Activated CD8-positive, alpha-beta memory T cell treated with anti-CD3 and anti-CD28 coated beads, Interleukin-2, amount 10 ng/mL, durations not matched to agents 7 days and 5 days (primary cell): ENCODE results near the gene TBC1D22B. TPM values are rescaled to one million over a fixed set of nuclear protein-coding genes. Genes with fewer than 3 reads are reported as not detected.

Experiments
- ATAC-seq: fragments of 150-1000 bp; cut with Tn5 transposase; one replicate; pipeline ENCODE4 v1.10.0; 2021; ENCODE audit warnings: moderate library complexity
- CTCF ChIA-PET: fragments of 350-600 bp; sonication (Branson Sonifier 250); formaldehyde crosslinking; loops from one replicate; lab custom pipeline; 2021; ENCODE audit warnings: antibody characterized with exemption; lab: Charles Lee
- DNase-seq: peaks from one replicate; pipeline ENCODE4 v3.0.0-alpha.2; 2020
- H3K27ac Mint-ChIP-seq: one replicate; pipeline ENCODE4 v1.8.0; 2021; ENCODE audit warnings: mild to moderate bottlenecking, mixed read lengths
- H3K27me3 Mint-ChIP-seq: one replicate; pipeline ENCODE4 v1.8.0; 2021; ENCODE audit warnings: mixed read lengths
- H3K36me3 Mint-ChIP-seq: one replicate; pipeline ENCODE4 v1.8.0; 2021; ENCODE audit warnings: mild to moderate bottlenecking, mixed read lengths
- H3K4me1 Mint-ChIP-seq: one replicate; pipeline ENCODE4 v1.8.0; 2021; ENCODE audit warnings: mixed read lengths
- H3K4me3 Mint-ChIP-seq: one replicate; pipeline ENCODE4 v1.8.0; 2021; ENCODE audit warnings: mild to moderate bottlenecking, moderate library complexity, mixed read lengths
- H3K9me3 Mint-ChIP-seq: one replicate; pipeline ENCODE4 v1.8.0; 2022; ENCODE audit warnings: low read depth, mixed read lengths
- total RNA-seq, 2 experiments: library from RNA; stranded (reverse); gene quantifications; one replicate each; pipeline ENCODE4 v1.2.3, GENCODE V29; 2021

The TBC1D22B gene
- total RNA-seq, 2 experiments from 2014 or later = 17.3 to 17.9 TPM

DNA sequence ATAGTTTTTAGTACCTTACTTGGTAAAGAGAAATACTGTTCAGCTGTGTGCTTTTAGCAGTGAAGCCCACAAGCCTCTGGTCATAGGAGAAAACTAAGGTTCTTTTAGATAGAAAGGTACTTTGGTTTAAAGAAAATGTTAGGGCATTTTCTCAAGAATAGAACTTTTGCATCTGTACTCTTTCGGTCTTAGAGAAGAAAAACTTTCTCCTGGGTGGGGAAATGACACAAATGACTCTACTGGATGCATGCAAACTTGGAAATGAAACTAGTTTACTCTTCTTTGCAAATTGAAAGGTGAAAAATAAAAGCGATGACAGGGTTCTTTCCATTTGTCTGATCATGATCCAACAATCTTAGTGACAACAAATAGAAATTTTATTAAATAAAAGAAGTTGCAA, 2.5 kb downstream of the TBC1D22B start:
- H3K36me3 Mint-ChIP-seq = peaks cover 27% of the 10 kb centered on the region
- ATAC-seq (no peak), DNase-seq (no peak)
- H3K27me3 Mint-ChIP-seq = no peaks in the 10 kb centered on the region
- H3K9me3 Mint-ChIP-seq = no peaks in the 10 kb centered on the region
- CTCF ChIA-PET = interaction anchor here (1.5 kb wide), 1 partner anchor 14 kb away, joined by 5 read pairs; no protein-coding TSS in a partner anchor
- H3K4me1 Mint-ChIP-seq = peaks cover 57% of the 10 kb centered on the region
- peak overlapping the region; percentile 98 for H3K27ac Mint-ChIP-seq
- peak overlapping the region; percentile 82 for H3K4me3 Mint-ChIP-seq

DNA sequence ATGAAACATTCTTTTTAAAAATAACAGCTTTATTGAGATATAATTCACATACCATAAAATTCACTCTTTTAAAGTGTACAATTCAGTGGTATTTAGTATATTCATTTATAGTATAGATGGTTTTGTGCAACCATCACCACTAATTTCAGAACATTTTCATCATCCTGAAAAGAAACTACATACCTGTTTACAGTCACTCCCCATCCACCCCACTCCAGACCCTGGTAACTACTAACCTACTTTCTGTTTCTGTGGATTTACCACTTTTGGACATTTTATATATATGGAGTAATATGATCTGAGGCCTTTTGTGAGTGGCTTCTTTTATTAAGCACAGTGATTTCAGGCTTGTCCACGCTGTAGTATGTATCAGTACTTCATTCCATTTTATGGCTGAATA, 2.9 kb downstream of the TBC1D22B start:
- DNase-seq (no peak), ATAC-seq (no peak)
- H3K36me3 Mint-ChIP-seq = peaks cover 27% of the 10 kb centered on the region
- CTCF ChIA-PET = interaction anchor here (1.5 kb wide), 1 partner anchor 15 kb away, joined by 5 read pairs; no protein-coding TSS in a partner anchor
- H3K4me3 Mint-ChIP-seq = peak overlapping the region; percentile 31
- peaks cover 61% of the 10 kb centered on the region for H3K4me1 Mint-ChIP-seq
- no peaks in the 10 kb centered on the region for H3K27me3 Mint-ChIP-seq
- no peaks in the 10 kb centered on the region for H3K9me3 Mint-ChIP-seq
- peak overlapping the region; percentile 77 for H3K27ac Mint-ChIP-seq

DNA sequence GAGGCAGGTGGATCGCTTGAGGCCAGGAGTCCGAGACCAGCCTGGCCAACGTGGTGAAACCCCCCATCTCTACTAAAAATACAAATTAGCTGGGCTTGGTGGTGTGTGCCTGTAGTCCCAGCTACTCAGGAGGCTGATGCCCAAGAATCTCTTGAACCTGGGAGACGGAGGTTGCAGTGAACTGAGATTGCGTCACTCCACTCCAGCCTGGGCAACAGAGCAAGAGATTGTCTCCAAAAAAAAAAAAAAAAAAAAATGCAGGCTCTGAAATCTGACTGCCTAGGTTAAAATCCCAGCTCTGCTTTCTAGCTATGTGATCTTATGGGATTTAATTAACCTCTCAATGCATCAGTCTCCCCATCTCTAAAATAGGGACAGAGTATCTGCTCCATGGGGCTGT, 3.6 kb downstream of the TBC1D22B start:
- peaks cover 27% of the 10 kb centered on the region for H3K36me3 Mint-ChIP-seq
- peak overlapping the region; percentile 77 for H3K27ac Mint-ChIP-seq

DNA sequence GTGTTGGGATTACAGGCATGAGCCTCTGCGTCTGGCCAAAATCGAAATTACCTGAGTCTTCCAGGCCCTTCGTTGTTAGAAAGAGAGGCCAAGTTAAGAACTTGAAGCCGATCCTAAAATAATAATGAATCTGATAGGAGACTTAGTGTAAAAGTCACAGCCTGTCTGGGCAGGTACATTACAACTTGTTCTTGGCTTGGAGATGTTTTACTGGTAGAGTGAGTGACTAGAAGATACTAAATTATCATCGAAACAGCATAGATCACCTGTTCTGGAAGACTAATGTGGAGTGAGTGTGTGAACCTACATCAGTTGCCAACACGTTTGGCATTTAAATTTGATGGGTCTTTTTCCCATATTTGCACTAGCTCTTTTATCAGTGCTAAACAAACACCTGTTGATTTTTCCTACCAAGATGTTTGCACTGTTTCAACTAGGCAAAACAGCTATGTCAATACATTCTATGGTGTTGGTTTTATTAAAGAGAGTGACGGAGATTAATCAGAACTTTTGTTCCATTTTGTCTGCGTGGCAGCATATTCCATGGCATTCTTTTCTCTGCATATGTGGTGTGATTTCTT, 5.0 kb downstream of the TBC1D22B start:
- H3K27ac Mint-ChIP-seq = no peak overlapping the region
- peaks cover 55% of the 10 kb centered on the region for H3K4me1 Mint-ChIP-seq
- no peaks in the 10 kb centered on the region for H3K9me3 Mint-ChIP-seq
- ATAC-seq = no peak
- H3K4me3 Mint-ChIP-seq = no peak overlapping the region
- H3K27me3 Mint-ChIP-seq = no peaks in the 10 kb centered on the region
- CTCF ChIA-PET = interaction anchor here (0.6 to 2.3 kb wide), 5 partner anchors 11 to 58 kb away, joined by 3 to 5 read pairs (median 3); no protein-coding TSS in a partner anchor
- peaks cover 28% of the 10 kb centered on the region for H3K36me3 Mint-ChIP-seq
- DNase-seq = no peak

More for the DNA sequence above, 3.6 kb downstream of the TBC1D22B start:
- Mint-ChIP-seq H3K4me1 (peaks cover 64% of the 10 kb centered on the region), H3K4me3 (no peak overlapping the region), H3K27me3 (no peaks in the 10 kb centered on the region), H3K9me3 (no peaks in the 10 kb centered on the region)
- CTCF ChIA-PET = interaction anchor here (0.7 to 2.3 kb wide), 8 partner anchors 12 to 263 kb away, joined by 3 to 8 read pairs (median 3); no protein-coding TSS in a partner anchor
- no peak for DNase-seq
- no peak for ATAC-seq

DNA sequence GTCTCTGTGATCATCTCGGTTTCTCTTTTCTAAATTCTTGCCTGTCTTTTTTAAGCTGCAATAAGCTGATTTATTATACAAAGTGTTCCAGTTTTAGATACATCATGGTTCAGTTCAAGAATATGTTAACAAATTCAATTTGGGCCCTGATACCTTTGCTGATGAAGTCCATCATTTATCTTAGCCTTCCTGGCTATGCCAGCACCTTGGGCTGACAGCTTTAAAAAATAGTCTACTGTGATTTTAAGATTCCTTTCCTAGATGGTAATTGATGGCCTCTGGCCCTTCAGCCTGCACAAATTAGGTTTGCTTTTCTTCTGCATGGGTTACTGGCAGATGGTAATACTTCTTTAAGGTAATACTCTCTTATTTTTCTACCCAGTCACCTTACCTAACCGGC, 7.4 kb downstream of the TBC1D22B start:
- no peaks in the 10 kb centered on the region for H3K9me3 Mint-ChIP-seq
- peaks cover 44% of the 10 kb centered on the region for H3K36me3 Mint-ChIP-seq
- peaks cover 44% of the 10 kb centered on the region for H3K4me1 Mint-ChIP-seq
- no peak overlapping the region for H3K4me3 Mint-ChIP-seq
- H3K27ac Mint-ChIP-seq = no peak overlapping the region
- ATAC-seq (no peak), DNase-seq (no peak)
- CTCF ChIA-PET = interaction anchor here (1.2 to 2.2 kb wide), 3 partner anchors 8 to 247 kb away, joined by 3 to 9 read pairs (median 6); no protein-coding TSS in a partner anchor
- H3K27me3 Mint-ChIP-seq = no peaks in the 10 kb centered on the region

DNA sequence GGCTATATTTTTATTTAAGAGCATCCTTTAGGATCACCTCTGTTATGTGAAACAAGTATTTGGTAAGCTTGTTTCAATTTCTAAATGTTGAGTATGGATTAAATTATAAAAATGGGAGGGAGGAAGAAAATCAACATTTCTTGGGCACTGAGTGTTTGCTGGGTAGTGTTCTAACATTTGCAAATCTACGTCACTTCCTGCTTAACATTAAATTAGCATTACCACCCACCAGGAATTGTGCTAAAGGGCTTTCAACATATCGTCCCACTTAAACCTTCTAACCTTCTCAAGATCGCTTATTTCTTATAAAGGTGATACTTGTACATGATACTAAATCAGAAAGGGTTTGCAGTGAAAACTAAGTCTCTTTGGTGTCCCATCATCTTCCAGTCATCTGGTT, 8.3 kb downstream of the TBC1D22B start:
- no peaks in the 10 kb centered on the region for H3K27me3 Mint-ChIP-seq
- H3K27ac Mint-ChIP-seq = no peak overlapping the region
- H3K9me3 Mint-ChIP-seq = no peaks in the 10 kb centered on the region
- ATAC-seq (no peak), DNase-seq (no peak)
- no peak overlapping the region for H3K4me3 Mint-ChIP-seq
- peaks cover 41% of the 10 kb centered on the region for H3K4me1 Mint-ChIP-seq
- peaks cover 46% of the 10 kb centered on the region for H3K36me3 Mint-ChIP-seq
- CTCF ChIA-PET = interaction anchor here (0.7 to 2.2 kb wide), 2 partner anchors 49 to 248 kb away, joined by 3 to 6 read pairs; no protein-coding TSS in a partner anchor

DNA sequence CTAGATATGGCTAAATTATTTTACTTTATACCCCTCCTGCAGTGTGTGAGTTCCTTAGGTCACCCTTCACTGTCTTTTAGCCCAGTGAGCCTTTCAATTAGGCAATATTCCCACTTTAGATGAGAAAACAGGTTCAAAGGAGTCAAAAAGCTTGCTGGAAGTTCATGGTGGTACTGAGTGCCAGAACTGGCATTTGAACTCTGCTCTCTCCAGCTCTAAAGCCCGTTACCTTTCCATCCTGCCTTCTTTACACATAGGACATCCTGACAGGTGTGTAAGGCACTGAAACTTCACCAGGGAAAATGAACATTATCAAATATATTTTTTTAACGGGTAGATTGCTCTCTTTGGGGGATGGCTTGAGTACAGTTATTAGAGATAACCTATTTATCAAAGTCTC, 11.5 kb downstream of the TBC1D22B start:
- Mint-ChIP-seq H3K9me3 (no peaks in the 10 kb centered on the region), H3K4me3 (no peak overlapping the region), H3K27ac (no peak overlapping the region), H3K4me1 (peaks cover 42% of the 10 kb centered on the region), H3K36me3 (peaks cover 40% of the 10 kb centered on the region), H3K27me3 (no peaks in the 10 kb centered on the region)
- CTCF ChIA-PET = no interaction called here
- ATAC-seq = no peak
- no peak for DNase-seq

DNA sequence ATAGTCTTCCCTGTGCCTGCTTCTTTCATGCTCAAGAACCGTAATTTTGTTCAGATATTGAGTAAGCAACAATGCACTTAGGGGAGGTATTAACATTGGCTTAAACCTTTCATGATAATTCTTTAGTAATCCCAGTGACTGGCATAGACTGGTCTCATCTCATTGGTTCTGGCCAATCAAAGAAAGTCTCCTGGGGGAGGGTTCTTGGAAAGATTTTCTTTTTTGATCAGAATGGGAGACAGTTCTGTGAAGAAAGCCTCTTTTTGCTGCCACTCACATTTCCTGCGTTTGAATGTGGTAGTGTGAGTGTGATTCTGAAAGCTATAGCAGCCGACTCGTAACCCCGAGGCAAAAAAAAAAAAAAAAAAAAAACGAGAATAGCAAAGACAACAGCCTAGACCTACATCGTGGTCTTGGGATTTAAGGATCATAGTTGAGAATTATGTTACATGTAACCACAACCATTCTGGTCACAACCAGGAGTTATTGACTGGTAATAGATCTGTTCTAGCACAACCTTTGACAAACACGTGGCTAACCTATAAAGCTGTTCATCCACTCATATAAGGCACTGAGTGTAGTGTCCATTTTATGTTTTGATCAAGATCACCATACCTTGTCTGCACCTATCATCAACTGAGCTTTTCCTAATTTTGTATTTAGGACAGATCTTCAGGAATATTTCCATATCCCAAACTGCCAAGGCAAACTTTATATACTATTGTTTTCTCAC, 15.4 kb downstream of the TBC1D22B start:
- Mint-ChIP-seq H3K9me3 (no peaks in the 10 kb centered on the region), H3K27ac (peak overlapping the region; percentile 81), H3K36me3 (peaks cover 46% of the 10 kb centered on the region), H3K4me3 (peak overlapping the region; percentile 58), H3K4me1 (peaks cover 62% of the 10 kb centered on the region), H3K27me3 (no peaks in the 10 kb centered on the region)
- CTCF ChIA-PET = interaction anchor here (0.7 to 2.5 kb wide), 11 partner anchors 8 to 341 kb away, joined by 3 to 9 read pairs (median 4); no protein-coding TSS in a partner anchor
- ATAC-seq (peak; percentile 79), DNase-seq (peak; percentile 47)

DNA sequence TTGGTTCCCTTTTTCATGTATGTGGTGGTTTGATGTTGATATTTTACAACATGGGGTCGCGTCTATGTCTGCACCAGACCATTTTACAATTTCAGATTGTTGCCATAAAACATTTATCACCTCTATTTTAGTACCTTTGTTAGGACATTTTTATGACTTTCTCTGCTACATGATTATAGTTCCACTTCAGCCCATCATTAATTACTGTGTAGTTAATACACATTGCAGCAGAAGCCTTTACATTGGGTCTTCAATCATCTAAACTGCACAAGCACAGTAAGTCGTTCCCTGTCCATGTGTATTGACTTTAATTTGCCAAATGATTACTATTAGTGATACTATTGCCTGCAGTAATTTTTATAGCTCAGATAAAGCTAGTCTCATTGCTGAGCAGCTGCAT, 16.1 kb downstream of the TBC1D22B start:
- DNase-seq = no peak
- no peak for ATAC-seq
- peak overlapping the region; percentile 58 for H3K4me3 Mint-ChIP-seq
- peaks cover 42% of the 10 kb centered on the region for H3K36me3 Mint-ChIP-seq
- H3K27me3 Mint-ChIP-seq = no peaks in the 10 kb centered on the region
- H3K27ac Mint-ChIP-seq = peak overlapping the region; percentile 81
- CTCF ChIA-PET = interaction anchor here (0.7 to 2.5 kb wide), 8 partner anchors 9 to 255 kb away, joined by 3 to 9 read pairs (median 4); no protein-coding TSS in a partner anchor
- H3K4me1 Mint-ChIP-seq = peaks cover 65% of the 10 kb centered on the region
- no peaks in the 10 kb centered on the region for H3K9me3 Mint-ChIP-seq

DNA sequence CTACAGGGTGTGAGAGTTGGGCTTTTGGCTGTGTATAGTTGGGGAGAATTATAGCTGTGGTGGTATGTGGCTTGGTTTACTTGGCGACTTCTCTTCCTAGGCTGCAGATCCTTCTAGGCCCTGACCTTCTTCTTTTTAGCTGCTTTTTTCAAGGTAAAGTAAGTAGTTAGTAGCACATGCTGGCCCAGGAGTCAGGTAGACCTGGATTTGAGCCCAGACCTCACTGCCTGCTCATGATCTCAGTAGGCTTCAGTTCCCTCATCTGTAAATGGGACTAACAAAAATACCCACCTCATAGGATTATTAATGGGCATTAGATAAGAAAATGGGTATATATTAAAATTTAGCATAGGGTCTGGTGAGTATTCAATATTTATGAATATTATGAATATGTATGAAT, 17.8 kb downstream of the TBC1D22B start:
- no peak for DNase-seq
- Mint-ChIP-seq H3K4me3 (no peak overlapping the region), H3K4me1 (peaks cover 74% of the 10 kb centered on the region), H3K36me3 (peaks cover 42% of the 10 kb centered on the region), H3K9me3 (no peaks in the 10 kb centered on the region), H3K27me3 (no peaks in the 10 kb centered on the region), H3K27ac (no peak overlapping the region)
- CTCF ChIA-PET = interaction anchor here (1.1 to 1.8 kb wide), 5 partner anchors 11 to 52 kb away, joined by 3 to 7 read pairs (median 3); no protein-coding TSS in a partner anchor
- no peak for ATAC-seq

DNA sequence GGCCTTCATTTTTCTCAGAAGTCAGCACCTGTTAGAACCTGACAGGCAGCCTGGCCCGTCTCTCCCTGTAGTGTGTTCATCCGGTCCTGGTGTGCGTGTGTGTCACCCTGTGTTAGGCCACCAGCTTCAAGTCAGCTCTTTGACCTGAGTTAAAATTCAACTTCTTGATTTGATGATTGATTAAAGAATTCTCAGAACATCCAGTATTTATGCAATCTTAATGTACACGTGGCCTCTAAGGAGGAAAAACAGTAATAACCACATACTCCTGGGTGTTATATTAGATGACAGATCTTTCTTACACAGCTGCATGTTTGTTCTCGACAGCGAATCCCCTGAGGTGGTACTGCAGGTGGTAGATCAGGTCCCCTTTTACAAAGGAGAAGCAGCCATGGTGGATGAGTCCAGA, 19.4 kb downstream of the TBC1D22B start:
- no peak overlapping the region for H3K4me3 Mint-ChIP-seq
- no peaks in the 10 kb centered on the region for H3K9me3 Mint-ChIP-seq
- CTCF ChIA-PET = interaction anchor here (0.7 to 1.8 kb wide), 3 partner anchors 38 to 286 kb away, joined by 3 to 7 read pairs (median 4); no protein-coding TSS in a partner anchor
- no peak for DNase-seq
- no peak for ATAC-seq
- H3K27ac Mint-ChIP-seq = no peak overlapping the region
- no peaks in the 10 kb centered on the region for H3K27me3 Mint-ChIP-seq
- H3K36me3 Mint-ChIP-seq = peaks cover 33% of the 10 kb centered on the region
- H3K4me1 Mint-ChIP-seq = peaks cover 72% of the 10 kb centered on the region

DNA sequence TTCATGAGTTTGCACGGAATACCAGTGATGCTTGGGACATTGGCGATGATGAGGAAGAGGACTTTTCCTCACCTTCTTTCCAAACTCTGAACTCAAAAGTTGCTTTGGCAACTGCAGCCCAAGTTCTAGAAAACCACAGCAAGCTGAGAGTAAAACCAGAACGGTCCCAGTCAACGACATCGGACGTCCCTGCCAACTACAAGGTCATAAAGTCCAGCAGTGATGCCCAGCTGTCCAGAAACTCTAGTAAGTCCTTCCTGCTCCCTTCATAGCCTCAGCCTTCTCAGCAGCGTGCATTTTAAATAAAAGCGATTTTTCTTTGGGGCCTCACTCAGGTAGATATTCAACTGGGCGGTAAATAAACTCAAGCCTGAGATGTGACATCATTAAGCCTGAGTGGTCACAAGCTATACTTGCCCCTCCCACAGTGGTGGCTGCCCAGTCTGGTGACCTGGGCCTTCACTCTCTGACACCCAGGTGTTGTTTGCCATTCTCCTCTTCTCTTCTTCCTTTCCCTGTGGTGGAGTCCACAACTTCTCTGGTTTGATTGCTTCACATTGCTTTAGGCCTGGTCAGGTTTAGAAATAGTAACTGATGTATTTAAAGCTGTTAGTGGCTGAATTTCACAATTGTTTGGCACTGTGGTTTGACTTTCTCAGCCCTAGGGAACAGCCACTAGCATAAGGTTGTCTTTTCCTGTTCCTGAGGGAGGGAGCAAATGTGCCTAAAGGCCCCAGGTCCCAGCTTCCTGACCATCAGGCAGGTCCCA, 22.0 kb downstream of the TBC1D22B start:
- no peak for DNase-seq
- no peak for ATAC-seq
- CTCF ChIA-PET = interaction anchor here (1.0 kb wide), 1 partner anchor 13 kb away, joined by 3 read pairs; no protein-coding TSS in a partner anchor
- Mint-ChIP-seq H3K27me3 (no peaks in the 10 kb centered on the region), H3K4me1 (peaks cover 48% of the 10 kb centered on the region), H3K36me3 (peaks cover 37% of the 10 kb centered on the region), H3K27ac (peak overlapping the region; percentile 37), H3K9me3 (no peaks in the 10 kb centered on the region), H3K4me3 (no peak overlapping the region)
